ENCODE data around the gene OLFML2A.

Gene OLFML2A

GRCh38 chr9:124863371-124863871 lies 86.5 kb downstream of the OLFML2A start:
- no peaks in the 10 kb centered on the region for H3K9me3 ChIP-seq (ENCODE audit: insufficient read depth, low read length)
- H2AFZ ChIP-seq (ENCODE audit: low read depth, low read length) = peak overlapping the region; percentile 28; the same call in 1 of the 2 replicates
- no peak for TF ChIP-seq EZH2phosphoT487 (IDR thresholded peaks at IDR 0.05; ENCODE audit: low read depth)
- TF ChIP-seq, protein P1, sequence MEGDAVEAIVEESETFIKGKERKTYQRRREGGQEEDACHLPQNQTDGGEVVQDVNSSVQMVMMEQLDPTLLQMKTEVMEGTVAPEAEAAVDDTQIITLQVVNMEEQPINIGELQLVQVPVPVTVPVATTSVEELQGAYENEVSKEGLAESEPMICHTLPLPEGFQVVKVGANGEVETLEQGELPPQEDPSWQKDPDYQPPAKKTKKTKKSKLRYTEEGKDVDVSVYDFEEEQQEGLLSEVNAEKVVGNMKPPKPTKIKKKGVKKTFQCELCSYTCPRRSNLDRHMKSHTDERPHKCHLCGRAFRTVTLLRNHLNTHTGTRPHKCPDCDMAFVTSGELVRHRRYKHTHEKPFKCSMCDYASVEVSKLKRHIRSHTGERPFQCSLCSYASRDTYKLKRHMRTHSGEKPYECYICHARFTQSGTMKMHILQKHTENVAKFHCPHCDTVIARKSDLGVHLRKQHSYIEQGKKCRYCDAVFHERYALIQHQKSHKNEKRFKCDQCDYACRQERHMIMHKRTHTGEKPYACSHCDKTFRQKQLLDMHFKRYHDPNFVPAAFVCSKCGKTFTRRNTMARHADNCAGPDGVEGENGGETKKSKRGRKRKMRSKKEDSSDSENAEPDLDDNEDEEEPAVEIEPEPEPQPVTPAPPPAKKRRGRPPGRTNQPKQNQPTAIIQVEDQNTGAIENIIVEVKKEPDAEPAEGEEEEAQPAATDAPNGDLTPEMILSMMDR (IDR thresholded peaks at IDR 0.05; ENCODE audit: low read depth, low read length) = no peak
- H3K4me1 ChIP-seq (ENCODE audit: low read length) = peaks cover 38% of the 10 kb centered on the region
- no peaks in the 10 kb centered on the region for H3K27me3 ChIP-seq (ENCODE audit: low read depth, low read length)
- peaks cover 47% of the 10 kb centered on the region for H3K79me2 ChIP-seq (ENCODE audit: low read length)
- H3K4me2 ChIP-seq (ENCODE audit: low read length) = peak overlapping the region; percentile 67
- H4K20me1 ChIP-seq (ENCODE audit: insufficient read depth, low read length) = peaks cover 28% of the 10 kb centered on the region
- H3K4me3 ChIP-seq (ENCODE audit: low read length) = 0 out of 2 replicates have a peak overlapping the region, but pooled peaks have one; percentile 17
- no peak overlapping the region for H3K9ac ChIP-seq (ENCODE audit: low read length)
- peak overlapping the region; percentile 31 for H3K27ac ChIP-seq (ENCODE audit: low read length)
- peaks cover 31% of the 10 kb centered on the region for H3K36me3 ChIP-seq (replicated peaks; ENCODE audit: low read depth, low read length)
